Stimulated activated CD4-positive, alpha-beta T cell treated with anti-CD3 and anti-CD28 coated beads, Interleukin-2, amount 100 ng/mL, for 4 hours (primary cell): ENCODE measurements around the gene ARMC3.
"Not testable (repeated sequence)": the region's sequence is repeated elsewhere in the genome, so short reads cannot be mapped to it uniquely, and the experiment has no call there.

Experiments used
- DNase-seq: peaks from one replicate; pipeline ENCODE4 v3.0.0-alpha.2; 2020; ENCODE audit warnings: low read depth

ARMC3 gene

GRCh38 chr10:23072593-23072992, 144.7 kb downstream of the ARMC3 start:
- DNase-seq = not testable (repeated sequence)

- DNase-seq = no peak
These were observed 145.7 kb downstream of the ARMC3 start for GRCh38 chr10:23073527-23073926.

GRCh38 chr10:23075672-23076071, 147.8 kb downstream of the ARMC3 start:
- DNase-seq = no peak

DNA sequence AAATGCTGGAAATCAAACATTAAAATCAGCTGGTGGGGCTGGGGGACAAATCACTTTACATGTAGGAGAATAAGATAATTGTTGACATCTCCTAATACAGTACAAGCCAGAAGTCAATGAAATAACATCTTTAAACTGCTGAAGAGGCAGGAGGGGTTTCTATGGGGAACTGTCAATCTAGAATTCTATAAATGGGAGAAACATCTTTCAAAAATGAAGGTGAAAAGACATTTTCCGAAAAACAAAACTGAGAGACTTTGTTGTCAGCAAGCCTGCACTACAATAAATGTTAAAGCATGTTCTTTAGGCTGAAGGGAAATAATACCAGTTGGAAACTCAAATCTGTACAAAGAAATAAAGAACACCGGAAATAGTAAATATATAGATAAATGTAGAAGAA, 150.3 kb downstream of the ARMC3 start:
- no peak for DNase-seq

DNA sequence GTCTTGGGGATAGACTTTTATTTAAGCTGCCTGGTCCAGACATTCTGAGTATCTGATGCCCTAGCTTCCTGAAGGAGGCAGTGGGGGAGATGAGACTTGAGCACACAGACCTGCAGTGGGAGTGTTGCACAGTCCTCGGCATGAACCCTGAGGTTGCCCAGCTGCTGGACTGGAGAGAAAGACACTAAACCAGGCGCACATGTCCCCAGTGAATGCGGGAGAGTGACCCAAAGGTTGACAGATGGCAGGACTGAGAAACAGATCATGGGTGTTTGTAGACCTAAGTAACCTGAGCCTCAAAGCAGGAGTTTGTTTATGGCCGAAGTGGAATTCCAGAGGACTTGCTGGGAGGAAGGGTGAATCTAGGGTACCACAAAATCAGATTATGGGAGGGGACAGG, 151.8 kb downstream of the ARMC3 start:
- no peak for DNase-seq

DNA sequence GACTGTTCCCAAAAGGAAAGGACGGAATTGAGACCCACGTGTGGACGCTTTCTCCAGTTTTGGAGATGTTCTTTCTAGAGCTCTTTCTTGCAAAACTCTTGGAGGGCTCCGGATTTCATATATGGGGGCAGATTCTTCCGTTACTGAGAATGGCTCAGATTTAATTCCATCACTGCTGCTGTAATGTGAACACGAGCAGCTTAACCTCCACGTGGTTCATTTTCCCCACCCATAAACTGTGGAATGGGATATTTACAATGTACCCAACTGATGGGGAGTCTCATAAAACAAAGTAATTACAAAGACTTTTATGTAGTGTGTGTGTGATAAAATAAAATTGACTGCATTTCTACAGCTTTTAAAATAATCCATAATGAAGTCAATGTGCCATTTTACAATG, 152.4 kb downstream of the ARMC3 start:
- no peak for DNase-seq

DNA sequence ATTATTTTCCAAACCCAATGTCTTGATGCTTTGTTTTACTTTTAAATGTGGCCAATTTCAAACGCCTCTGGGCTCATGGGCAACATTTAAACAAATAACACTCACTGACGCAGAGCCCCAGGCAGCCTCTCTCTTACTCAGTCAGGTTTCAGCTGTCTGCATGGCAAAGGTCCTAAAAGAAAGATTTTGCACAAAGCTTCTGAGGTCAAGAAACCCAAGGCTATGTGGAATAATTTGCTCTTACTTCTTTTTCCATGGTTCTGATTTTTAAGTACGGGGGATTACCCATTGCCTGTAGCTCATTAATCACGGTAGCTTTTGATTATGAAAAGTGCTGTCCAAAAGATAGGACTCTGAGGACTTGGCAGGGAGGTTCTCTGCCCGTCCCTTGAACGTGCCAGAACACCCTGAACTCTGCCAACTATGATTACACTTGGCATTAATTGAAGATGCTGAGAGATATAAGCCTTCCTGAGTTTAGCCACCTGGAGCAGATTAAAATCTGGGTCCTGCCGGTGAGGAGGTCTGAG, 153.4 kb downstream of the ARMC3 start:
- DNase-seq = no peak

DNA sequence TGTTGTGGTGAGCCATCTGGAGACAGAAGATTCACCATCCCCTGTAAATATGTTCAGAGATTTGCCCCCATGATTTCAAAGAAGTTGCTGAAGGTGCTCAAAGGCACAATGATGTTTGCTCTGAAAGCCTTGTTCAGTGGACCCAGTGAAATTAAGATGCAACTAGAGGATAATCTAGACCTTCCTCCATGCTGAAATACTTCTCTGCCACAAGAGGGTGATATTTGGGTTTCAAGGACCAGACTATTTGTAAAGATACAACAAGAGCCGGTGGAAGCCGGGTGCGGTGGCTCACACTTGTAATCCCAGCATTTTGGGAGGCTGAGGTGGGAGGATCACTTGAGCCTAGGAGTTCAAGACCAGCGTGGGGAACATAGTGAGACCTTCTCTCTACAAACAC, 154.0 kb downstream of the ARMC3 start:
- DNase-seq = no peak
